Peyer's patch (tissue), 4 donors: Measurements from ENCODE around the gene SLC51B. TPM values are rescaled to one million over a fixed set of nuclear protein-coding genes. Genes with fewer than 3 reads are reported as not detected.

ENCODE experiments used
- DNase-seq, 3 donors: peaks; one replicate each; pipeline ENCODE4 v3.0.0-alpha.2; 2017 to 2019
- H3K27ac ChIP-seq, 4 donors: fragments of 200-600 bp; sonication (generic); one replicate each; pipeline ENCODE4 v1.5.1; 2016 to 2019
- H3K27me3 ChIP-seq, 2 donors: fragments of 200-600 bp; sonication (generic); one replicate each; pipeline ENCODE4 v1.5.1; 2019
- H3K36me3 ChIP-seq, 3 donors: fragments of 200-600 bp; sonication (generic); one replicate each; pipeline ENCODE4 v1.5.1; 2016 to 2019
- H3K4me1 ChIP-seq, 4 donors: fragments of 200-600 bp; sonication (generic); one replicate each; pipeline ENCODE4 v1.5.1; 2016 to 2019
- H3K4me3 ChIP-seq, 4 donors: fragments of 200-600 bp; sonication (generic); 1 replicate in 3 of 4; 2 replicates in 1 of 4; pipeline ENCODE4 v1.5.1; 2016 to 2019; ENCODE audit warnings: mild to moderate bottlenecking in 1 of 4
- H3K9me3 ChIP-seq, 4 donors: fragments of 200-600 bp; sonication (generic); one replicate each; pipeline ENCODE4 v1.5.1; 2016 to 2019; ENCODE audit warnings: mild to moderate bottlenecking in 1 of 4
- POLR2A ChIP-seq, 2 donors: fragments of 450-650 bp; IDR thresholded peaks; one replicate each; pipeline ENCODE4 v1.5.1; 2017; ENCODE audit warnings: antibody characterized with exemption in 2 of 2, mild to moderate bottlenecking in 2 of 2, moderate library complexity in 2 of 2
- total RNA-seq, 4 donors: library from RNA; depleted of rRNA; stranded (reverse); fragments of >200 nt; gene quantifications; one replicate each; pipeline ENCODE4 v1.1.0, GENCODE V29; 2016
- TF ChIP-seq, protein P1 (sequence below), 6 experiments: fragments of 450-650 bp in 4 of 6; fragments of 200-600 bp in 2 of 6; sonication (generic) in 1 of 6; IDR thresholded peaks; one replicate each; pipeline ENCODE4 v1.5.1; 2017 to 2019; ENCODE audit warnings: antibody characterized with exemption in 6 of 6, mild to moderate bottlenecking in 3 of 6, moderate library complexity in 1 of 6

The SLC51B gene
- total RNA-seq, 4 donors from 2014 or later: 4.1 to 374 (median 196) TPM

DNA sequence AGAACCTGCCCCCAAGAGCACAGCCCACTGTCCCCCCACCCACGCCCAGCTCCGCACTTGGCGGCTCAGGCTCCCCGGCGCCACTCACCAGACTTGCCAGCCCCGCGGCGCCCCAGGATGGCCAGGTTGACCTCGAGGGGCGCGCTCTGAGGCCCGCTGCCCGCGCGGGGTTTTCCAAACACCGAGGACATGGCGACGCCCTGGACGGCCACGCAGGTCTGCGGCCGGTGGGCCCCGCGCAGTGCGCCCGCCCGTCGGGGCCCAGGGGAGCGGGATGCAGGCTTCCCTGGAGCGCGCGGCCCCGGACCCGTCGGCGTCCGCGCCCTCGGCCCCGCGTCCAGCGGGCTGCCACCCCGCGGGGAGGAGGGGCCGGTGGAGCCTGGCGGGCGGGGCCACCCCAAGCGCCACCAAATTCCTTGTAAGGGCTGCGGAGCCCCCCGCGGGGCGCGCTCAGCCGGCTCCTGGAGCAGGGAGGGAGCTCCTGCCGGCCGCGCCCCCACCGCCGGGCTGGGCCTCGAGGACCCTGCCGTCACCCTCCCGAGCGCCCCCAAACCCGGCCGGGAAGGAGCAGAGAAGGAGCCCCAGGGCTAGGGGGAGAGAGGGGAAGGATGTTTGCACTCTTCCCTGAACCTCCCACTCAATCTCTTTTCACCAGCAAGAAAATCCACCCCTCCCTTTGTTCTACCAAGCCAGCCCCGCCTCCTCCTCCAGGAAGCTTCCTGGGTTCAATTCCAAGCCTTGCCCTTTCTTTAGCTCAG lies 22.6 kb downstream of the SLC51B start, which contains the start of gene RASL12:
TSS of gene RASL12 (minus strand) at position 347 of the 758 bp plus-strand sequence. CDS start at position 191, 156 bp downstream.
- TF ChIP-seq, protein P1, sequence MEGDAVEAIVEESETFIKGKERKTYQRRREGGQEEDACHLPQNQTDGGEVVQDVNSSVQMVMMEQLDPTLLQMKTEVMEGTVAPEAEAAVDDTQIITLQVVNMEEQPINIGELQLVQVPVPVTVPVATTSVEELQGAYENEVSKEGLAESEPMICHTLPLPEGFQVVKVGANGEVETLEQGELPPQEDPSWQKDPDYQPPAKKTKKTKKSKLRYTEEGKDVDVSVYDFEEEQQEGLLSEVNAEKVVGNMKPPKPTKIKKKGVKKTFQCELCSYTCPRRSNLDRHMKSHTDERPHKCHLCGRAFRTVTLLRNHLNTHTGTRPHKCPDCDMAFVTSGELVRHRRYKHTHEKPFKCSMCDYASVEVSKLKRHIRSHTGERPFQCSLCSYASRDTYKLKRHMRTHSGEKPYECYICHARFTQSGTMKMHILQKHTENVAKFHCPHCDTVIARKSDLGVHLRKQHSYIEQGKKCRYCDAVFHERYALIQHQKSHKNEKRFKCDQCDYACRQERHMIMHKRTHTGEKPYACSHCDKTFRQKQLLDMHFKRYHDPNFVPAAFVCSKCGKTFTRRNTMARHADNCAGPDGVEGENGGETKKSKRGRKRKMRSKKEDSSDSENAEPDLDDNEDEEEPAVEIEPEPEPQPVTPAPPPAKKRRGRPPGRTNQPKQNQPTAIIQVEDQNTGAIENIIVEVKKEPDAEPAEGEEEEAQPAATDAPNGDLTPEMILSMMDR (IDR thresholded peaks at IDR 0.05): no peak
- TF ChIP-seq POLR2A (IDR thresholded peaks at IDR 0.05): no peak
- Histone ChIP-seq H3K36me3 (no peaks in the 10 kb centered on the region), H3K9me3 (no peaks in the 10 kb centered on the region), H3K27ac (peak within 1 kb of the TSS; percentile 62 to 80 (median 74)), H3K4me3 (peak within 1 kb of the TSS; percentile 29 to 67 (median 42)), H3K4me1 (peaks cover 0 to 32% (median 0%) of the 10 kb centered on the region in 4 donors), H3K27me3 (peaks cover 0 to 9% of the 10 kb centered on the region in 2 donors)
- DNase-seq: no peak

DNA sequence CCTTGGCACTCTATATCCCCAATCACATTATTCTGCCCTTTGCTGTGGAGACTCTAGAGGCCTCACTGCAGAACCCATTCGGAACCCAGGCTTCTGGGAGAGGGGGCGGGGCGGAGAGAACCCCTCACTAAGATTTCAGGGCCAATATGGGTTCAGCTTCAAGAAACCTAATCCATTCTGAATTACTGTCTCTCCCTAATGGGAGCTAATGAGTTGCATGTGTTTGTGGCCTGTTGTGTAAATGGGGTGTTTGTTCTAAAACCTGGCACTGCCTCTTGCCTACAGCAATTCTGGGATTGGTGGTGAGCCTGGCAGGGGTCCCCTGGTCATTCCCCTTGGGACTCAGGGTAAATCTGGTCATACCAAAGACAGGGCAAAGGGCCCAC lies 23.2 kb downstream of the SLC51B start:
- TF ChIP-seq POLR2A (IDR thresholded peaks at IDR 0.05): no peak
- TF ChIP-seq, protein P1 (IDR thresholded peaks at IDR 0.05): no peak
- peak overlapping the region in 2 of 4 donors; percentile 29 to 46 for H3K4me3 ChIP-seq
- no peaks in the 10 kb centered on the region for H3K9me3 ChIP-seq
- no peak for DNase-seq
- H3K27ac ChIP-seq: peak overlapping the region; percentile 62 to 80 (median 74)
- peaks cover 0 to 32% (median 0%) of the 10 kb centered on the region in 4 donors for H3K4me1 ChIP-seq
- H3K27me3 ChIP-seq: peaks cover 0 to 9% of the 10 kb centered on the region in 2 donors
- H3K36me3 ChIP-seq: no peaks in the 10 kb centered on the region

DNA sequence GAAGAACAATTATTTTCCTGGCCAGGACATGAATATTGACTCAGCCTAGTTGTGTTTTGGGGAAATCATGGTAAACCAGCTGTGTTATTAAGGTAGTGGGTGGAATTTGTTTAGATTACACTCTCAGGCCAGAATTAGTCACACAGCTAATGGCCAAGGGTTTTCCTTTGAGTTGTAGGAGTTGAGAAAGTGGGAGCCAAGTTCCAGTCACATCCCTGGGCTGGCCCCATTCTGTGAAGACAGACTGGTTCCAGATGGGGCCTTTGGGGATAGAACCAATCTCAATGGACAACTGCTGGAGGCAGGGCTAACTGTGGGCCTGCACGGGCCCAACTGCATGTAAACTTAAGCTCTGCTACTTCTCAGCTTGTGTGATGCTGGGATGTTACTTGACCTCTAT lies 24.0 kb downstream of the SLC51B start:
- Histone ChIP-seq H3K27ac (peak overlapping the region in 2 of 4 donors; percentile 74 to 80), H3K4me3 (no peak overlapping the region), H3K9me3 (no peaks in the 10 kb centered on the region), H3K27me3 (peaks cover 0 to 9% of the 10 kb centered on the region in 2 donors), H3K36me3 (no peaks in the 10 kb centered on the region), H3K4me1 (peaks cover 0 to 32% (median 0%) of the 10 kb centered on the region in 4 donors)
- peak in 1 of 3 donors; percentile 70 for DNase-seq
- TF ChIP-seq, protein P1 (IDR thresholded peaks at IDR 0.05): no peak
- no peak for TF ChIP-seq POLR2A (IDR thresholded peaks at IDR 0.05)

DNA sequence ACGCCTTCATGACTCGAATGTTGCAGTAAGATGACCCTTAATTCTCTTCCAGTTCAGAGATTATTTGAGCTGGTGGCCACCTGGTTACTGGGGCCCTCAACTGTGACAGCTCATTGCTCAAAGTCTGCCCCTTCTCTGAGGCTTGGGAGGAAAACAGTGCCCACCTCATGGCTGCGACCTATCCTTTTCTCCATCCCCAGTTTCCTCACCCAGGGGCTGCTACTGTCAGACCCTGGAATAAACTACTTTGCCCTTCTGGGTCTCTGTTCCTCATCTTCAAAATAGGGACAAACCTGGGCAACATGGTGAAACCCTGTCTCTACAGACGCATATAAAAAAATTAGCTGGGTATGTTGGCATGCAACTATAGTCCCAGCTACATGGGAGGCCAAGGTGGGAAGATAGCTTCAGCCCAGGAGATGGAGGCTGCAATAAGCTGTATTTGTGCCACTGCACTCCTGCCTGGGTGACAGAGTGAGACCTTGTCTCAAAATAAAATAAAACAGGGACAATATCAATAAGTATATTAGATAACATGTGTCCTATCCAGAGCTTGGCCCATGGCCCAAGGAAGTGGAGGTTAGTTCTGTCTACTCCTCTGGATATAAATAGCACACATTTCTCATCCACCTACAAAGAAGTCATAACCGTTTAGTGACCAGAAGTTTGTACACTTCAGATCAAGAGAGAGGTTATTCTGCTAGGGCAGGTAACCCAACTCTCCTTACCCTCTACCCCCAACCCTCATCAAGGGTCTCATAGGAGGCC lies 24.8 kb downstream of the SLC51B start:
- TF ChIP-seq, protein P1 (IDR thresholded peaks at IDR 0.05): no peak
- TF ChIP-seq POLR2A (IDR thresholded peaks at IDR 0.05): no peak
- Histone ChIP-seq H3K36me3 (no peaks in the 10 kb centered on the region), H3K4me1 (peaks cover 0 to 32% (median 0%) of the 10 kb centered on the region in 4 donors), H3K9me3 (no peaks in the 10 kb centered on the region), H3K4me3 (no peak overlapping the region), H3K27ac (peak overlapping the region in 3 of 4 donors; percentile 4 to 61 (median 59)), H3K27me3 (peaks cover 0 to 9% of the 10 kb centered on the region in 2 donors)
- no peak for DNase-seq

DNA sequence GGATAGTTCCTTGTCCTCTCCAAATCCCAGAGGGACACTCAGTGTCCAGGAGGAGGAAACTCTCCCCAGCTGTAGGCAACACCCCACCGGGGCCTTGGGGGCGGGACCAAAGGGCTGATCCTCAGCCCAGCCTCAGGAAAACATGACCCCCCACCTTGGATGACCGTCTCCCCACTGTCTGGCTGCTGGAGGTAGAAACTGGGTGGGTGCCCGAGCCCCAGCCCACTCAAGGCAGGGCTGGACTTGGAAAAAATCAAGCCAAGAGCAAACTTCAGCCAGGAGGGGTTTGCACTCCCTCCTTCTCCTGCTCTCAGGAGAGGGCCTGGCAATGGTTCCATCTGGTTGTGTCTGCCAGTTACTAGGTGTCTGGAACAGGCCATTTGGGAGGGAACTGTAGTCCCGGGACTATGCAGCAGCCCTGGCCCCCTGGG lies 26.2 kb downstream of the SLC51B start:
- no peak for TF ChIP-seq POLR2A (IDR thresholded peaks at IDR 0.05)
- TF ChIP-seq, protein P1 (IDR thresholded peaks at IDR 0.05): no peak
- Histone ChIP-seq H3K9me3 (no peaks in the 10 kb centered on the region), H3K27me3 (peaks cover 0 to 9% of the 10 kb centered on the region in 2 donors), H3K36me3 (no peaks in the 10 kb centered on the region), H3K27ac (peak overlapping the region in 3 of 4 donors; percentile 46 to 59 (median 59)), H3K4me3 (no peak overlapping the region), H3K4me1 (peaks cover 0 to 32% (median 0%) of the 10 kb centered on the region in 4 donors)
- no peak for DNase-seq
